ENCODE results near the gene USP46.
A peak's percentile ranks its signal among the peaks of the same experiment; 100 is the strongest.

The USP46 gene, protein sequence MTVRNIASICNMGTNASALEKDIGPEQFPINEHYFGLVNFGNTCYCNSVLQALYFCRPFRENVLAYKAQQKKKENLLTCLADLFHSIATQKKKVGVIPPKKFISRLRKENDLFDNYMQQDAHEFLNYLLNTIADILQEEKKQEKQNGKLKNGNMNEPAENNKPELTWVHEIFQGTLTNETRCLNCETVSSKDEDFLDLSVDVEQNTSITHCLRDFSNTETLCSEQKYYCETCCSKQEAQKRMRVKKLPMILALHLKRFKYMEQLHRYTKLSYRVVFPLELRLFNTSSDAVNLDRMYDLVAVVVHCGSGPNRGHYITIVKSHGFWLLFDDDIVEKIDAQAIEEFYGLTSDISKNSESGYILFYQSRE

DNA sequence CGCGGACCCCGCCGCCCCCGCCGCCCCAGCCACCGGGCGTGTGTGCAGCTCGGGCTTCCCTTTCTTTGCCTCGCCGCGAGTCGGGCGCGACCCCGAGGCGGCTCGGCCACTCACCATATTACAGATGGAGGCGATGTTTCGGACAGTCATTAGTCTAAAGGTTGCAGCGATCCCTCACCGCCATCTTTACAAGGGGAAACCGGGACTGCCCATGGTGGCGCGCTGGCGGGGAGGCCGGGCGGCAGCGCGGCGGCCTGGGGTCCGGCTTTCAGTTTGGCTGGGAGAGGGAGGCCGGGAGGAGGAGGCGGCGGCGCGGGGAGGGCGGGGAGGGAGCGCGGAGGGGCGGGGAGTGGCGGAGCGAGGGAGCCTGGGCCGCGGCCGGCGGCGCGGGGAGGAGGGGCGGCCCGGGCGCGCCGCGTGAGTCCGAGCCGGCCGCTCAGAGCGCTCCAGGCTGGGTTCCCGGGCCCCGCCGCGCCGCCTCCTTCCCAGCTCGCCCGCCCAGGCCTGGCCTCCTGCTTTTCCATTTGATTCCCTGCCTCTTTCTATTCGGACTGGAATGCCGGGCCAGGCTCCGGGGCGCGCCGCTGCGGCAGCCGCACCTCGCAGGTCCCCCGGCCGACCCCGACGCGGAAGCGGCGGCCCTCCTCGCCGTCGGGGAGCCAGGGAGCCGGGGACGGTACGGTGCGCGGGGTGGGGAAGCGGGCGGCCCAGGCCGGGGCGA, at the start of gene USP46:
Gene USP46, minus strand, starts transcription at position 301 of the 721 bp plus-strand sequence. Its CDS starts 151 bp downstream, at position 150.
- DNase-seq (ENCODE audit: low spot score) = peak; percentile 59

DNA sequence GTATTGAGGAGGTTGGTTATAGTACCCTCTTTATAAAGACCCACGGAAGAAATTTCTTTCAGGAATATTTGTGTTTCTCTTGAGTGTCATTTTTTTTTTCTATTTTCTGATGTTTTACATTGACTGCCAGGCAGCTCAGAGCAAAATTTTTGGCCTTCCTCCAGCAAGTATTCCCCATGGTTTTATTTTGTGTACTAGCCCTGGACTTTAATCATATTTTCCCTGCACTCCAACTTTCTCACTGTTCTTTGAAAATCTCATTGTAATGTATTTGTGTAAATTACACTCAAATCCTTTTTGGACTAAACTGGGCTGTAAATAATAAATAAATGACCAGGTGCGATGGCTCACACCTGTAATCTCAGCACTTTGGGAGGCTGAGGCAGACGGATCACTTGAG, 45.6 kb upstream of the USP46 start:
- no peak for DNase-seq (ENCODE audit: low spot score)

DNA sequence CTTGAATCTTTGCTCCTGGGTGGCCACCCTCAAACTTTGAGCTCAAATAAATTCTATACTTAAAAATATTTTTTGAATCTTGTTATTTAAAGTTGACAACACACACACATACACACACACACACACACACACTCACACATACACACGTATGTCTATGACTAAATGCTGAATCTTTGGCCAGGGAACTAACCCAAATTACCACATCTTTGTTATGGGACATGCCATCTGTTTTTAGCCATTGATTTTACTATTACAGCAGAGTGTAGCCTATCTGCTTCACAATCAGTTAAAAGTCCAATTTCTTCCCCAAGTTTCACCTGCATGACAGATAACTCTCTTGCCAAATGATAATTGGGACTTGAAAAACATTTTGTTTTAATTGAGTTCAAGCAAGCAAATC, 45.0 kb upstream of the USP46 start:
- no peak for DNase-seq (ENCODE audit: low spot score)

DNA sequence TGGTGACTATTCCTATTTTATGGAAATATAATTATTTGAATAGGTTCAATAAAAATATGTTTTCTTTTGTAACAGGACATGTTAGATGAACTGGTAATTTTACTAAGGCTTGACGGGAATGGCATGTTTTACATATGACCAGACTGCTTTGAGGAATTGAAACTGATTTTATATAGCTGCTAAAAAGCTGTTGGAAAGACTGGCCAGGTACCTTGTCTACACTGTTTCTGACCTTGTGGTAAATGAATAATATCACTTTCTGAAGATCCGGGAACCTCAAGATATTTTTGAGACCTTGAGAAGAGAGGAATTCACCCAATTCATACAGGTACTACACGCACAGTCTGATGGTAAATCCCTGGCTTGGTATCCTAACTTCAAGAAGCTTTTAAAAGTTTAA, 42.1 kb upstream of the USP46 start:
- DNase-seq (ENCODE audit: low spot score) = no peak

DNA sequence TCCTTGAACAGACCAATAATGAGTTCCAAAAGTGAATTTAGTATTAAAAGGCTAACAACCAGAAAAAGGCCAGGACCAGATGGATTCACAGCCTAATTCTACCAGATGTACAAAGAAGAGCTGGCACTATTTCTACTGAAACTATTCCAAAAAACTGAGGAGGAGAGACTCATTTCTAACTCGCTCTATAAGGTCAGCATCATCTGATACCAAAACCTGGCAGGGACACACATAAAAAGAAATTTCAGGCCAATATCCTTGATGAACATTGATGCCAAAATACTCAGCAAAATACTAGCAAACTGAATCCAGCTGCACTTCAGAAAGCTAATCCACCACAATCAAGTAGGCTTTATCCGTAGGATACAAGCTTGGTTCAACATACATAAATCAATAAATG, 35.8 kb upstream of the USP46 start:
- DNase-seq (ENCODE audit: low spot score) = no peak

DNA sequence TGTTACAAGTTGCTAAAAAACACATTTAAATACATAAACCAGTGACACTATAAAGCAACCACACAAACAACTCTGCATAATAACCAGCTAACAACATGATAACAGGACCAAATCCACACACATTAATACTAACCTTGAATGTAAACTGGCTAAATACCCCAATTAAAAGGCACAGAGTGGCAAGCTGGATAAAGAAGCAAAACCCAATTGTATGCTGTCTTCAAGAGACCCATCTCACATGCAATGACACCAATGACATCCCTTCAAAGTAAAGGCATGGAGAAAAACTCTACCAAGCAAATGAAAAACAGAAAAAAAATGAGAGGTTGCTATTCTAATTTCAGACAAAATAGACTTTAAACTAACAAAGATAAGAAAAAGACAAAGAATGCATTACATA, 34.4 kb upstream of the USP46 start:
- DNase-seq (ENCODE audit: low spot score) = no peak

DNA sequence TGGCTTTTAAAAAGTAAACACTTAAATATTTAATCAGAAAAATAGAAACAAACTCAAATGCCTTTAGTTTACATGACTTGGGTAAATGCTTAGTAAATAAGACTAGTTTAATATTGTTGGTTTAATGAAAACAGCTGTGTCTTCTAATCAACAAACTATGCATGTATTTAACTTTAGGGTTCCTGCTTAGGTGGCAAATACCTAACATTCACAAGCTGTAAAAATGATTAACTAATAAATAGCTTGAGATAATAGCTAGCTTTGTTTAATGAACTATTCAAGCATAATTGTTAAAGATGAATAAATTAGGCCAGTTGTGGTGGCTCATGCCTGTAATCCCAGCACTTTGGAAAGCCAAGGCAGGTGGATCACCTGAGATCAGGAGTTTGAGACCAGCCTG, 30.0 kb upstream of the USP46 start:
- no peak for DNase-seq (ENCODE audit: low spot score)

DNA sequence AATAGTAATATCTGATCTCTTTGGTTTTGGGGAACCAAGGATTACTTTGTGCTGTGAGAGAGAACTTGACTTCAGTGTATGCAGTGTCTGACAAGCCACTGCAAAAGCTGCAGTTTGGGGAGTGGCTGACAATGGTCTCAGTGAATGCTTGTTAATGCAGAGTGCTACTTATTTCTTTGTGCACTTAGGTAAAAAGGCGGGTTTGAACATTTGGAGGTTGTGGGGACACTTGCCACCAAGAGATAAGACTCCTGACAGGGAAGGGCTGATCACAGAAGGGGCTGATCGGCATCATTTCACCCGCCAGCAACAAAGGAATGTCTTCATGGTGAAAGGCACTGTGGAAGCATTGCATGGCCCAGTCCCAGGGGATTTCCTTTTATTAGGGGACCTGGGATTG, 28.6 kb upstream of the USP46 start:
- DNase-seq (ENCODE audit: low spot score) = no peak

DNA sequence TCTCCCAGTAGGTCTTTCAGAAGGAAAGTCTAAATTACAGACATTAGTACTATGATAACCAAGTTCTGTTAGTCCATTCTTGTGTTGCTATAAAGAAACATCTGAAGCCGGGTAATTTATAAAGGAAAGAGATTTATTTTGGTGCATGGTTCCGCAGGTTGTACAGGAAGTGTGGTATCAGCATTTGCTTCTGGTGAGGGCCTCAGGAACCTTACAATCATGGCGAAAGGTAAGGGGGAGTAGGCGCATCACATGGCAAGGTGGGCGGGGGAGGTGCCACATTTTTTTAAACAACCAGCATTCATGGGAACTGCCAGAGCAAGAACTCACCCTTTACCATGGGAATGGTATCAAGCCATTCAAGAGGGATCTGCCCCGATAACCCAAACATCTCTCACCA, 26.2 kb upstream of the USP46 start:
- no peak for DNase-seq (ENCODE audit: low spot score)

DNA sequence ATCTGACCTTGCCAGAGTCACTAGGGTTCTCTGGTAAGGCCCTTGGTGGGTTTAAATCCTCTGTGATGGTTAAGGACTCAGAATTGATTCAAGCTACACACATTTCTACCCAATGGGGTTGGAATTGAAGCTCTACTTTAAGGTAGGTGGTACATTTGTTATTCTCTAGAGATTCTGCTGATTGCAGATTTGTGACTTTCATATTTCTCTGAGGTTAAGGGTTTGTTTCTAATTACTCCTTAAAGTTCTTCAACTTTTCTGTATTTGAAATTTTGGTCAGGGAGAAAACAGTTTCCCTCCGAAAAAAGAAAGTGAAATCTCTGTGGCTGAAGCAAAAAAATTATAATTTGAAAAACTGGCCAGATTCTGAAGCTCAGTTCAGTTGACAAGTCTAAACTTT, 25.8 kb upstream of the USP46 start:
- no peak for DNase-seq (ENCODE audit: low spot score)

DNA sequence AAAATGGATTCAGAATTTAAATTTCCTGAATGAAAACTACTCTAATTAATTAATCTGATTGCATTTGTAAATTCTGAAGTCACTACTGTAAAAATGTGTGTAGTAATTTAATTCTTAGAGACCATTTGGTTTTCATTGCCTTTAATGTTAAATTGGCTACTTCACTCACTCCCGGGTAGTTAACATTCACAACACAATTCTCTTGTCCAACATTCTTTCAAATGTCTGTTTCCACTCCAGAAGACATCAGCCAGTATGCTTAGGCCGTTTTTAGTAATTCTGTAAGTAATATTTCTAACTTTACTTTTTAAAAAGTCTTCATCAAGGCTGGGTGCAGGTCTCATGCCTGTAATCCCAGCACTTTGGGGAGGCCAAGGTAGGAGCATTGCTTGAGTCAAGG, 21.3 kb upstream of the USP46 start:
- DNase-seq (ENCODE audit: low spot score) = no peak

DNA sequence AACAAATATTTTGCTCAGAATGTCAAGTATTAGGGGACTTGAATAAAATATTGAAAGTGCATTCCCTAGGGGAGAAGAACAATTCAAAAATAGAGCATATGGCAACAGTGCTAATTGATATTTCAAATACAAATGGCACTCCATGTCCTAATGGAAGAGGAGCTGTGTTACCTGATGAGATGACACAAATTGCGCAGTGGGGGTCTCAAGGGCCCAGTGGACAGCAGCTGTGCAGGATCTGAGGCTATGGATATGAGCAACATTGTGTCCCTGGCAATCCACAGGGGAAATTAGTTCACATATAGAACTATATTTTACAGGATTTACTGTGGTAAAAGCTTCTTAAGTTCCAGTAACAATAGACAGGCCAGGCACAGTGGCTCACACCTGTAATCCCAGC, 17.4 kb upstream of the USP46 start:
- DNase-seq (ENCODE audit: low spot score) = no peak

DNA sequence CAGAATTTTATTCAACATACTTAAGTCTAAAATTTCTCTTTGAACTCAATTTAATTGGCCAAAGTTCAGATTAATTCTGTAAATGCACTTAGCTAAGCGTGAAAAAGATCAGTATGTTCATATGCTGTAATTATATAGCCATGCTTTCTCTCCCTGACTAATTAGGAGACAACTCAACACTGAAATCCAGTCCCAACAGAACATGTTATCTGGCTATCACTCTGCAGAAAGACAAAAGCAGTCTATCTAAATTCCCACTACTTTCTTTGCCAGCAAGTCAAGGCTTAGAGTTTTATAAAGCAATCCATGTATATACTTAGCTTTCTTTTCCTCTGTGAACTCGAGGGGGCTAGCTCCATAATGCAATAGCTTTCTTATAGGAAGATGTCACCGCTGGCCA, 16.0 kb upstream of the USP46 start:
- no peak for DNase-seq (ENCODE audit: low spot score)

DNA sequence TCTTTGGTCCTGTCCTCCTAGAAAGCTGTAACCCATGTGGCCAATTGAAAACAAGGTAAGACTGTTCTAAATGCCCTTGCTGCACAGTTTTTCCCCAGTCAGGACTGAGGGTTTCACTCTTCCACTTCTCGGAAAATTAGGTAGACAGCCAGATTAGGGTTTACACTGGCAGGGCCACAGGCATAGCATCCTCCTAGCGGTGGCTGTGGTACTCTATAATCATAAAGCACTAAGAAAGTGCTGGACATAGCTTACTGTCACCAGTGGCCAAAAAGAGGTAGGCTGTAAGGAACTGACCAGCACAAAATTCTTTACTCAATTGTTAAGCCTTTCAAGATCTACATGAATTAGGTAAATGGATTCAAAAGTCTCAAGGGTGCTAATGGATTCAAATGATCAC, 11.6 kb upstream of the USP46 start:
- DNase-seq (ENCODE audit: low spot score) = no peak

DNA sequence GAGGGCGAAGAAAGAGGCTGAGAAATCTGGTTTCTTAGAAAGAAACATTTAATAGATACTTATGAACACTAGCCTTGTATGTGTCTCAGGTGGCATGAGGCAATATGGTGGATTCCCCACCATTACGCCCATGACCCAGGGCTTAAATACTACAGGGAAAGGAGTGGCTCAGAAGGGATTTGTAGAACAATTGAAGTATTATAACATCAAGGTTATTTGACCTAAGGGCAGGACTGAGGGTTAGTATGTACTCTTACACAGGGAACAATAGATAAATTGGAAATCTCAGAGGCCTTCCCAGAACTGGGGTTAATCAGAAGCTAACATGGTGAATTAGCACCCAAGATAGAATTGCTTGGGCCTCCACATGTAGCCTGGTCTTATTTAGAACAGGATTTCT, 11.0 kb upstream of the USP46 start:
- DNase-seq (ENCODE audit: low spot score) = no peak

DNA sequence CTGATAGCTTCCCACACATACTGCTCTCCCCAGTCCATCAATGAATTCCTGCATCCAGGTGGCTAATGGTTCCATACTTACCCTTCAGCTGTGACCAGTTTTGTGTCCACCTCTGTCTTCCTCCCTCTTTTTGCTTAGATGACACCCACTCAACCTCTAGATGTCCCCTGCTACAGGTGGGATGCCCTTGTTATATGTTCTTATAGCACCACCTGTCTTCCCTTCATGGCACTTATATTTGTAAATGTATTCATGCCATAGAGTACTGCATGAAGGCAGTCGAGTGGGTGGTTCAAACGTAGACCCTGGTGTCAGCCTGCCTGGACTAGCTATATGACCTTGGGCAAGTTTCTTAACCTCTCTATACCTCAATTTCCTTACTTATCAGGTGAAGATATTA, 6.5 kb upstream of the USP46 start:
- DNase-seq (ENCODE audit: low spot score) = peak; percentile 48

DNA sequence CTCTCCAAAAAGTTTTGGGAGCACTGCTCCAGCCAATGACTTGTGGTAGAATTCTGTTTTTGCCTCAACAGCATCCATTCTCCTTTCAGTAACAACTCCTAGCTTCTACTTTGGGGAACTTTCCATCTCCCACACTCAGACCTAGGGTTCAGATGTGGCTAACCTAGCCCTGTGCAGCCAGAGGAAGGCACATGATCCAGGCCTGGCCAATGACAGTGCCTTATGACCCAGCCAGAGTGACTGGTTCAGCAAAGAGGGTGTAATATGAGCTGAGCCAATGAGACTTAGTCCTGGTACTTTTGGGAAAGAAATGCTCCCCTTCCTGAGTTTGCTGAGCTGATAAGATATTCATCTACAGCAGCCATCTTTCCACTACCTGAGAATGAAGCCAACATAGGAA, 5.4 kb upstream of the USP46 start:
- no peak for DNase-seq (ENCODE audit: low spot score)

DNA sequence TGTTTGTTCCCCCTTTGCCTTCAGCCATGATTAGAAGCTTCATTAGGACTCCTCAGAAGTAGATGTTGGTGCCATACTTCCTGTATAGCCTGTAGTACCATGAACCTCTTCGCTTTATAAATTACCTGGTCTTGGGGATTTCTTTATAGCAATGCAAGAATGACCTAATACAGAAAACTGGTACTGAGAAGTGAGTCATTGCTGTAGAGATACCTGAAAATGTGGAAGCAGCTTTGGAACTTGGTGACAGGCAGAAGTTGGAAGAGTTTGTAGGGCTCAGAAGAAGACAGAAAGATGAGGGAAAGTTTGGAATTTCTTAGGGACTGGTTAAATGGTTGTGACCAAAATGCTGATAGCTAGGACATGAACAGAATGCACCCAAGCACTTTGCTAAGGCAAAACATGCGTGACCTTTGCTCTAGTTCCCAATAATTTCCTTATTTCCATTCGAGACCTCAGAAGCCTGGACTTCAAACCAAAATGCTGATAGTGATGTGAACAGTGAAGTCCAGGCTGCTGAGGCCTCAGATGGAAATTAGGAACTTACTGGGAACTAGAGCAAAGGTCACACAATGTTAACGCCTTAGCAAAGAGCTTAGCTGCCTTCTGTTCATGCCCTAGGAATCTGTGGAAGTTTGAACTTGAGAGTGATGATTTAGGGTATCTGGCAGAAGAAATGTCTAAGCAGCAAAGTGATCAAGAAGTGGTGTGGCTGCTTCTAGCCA, 3.0 kb upstream of the USP46 start:
- DNase-seq (ENCODE audit: low spot score) = no peak

DNA sequence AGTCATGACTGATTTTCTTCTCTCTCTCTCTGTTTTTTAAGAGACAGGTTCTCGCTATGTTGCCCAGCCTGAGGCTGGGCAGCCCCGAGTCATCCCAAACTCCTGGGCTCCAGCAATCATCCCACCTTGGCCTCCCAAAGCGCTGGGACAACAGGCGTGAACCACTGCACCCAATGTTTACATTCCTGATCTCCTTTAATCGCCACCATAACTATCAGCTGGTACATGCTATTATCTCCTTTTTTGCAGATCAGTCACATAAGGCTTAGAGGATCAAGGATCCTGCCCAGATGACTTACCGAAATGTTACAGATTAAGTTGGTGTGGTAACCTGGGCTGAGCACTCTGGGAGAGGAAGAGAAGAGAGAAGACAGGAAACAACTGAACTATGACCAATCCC, 1.5 kb upstream of the USP46 start:
- no peak for DNase-seq (ENCODE audit: low spot score)

DNA sequence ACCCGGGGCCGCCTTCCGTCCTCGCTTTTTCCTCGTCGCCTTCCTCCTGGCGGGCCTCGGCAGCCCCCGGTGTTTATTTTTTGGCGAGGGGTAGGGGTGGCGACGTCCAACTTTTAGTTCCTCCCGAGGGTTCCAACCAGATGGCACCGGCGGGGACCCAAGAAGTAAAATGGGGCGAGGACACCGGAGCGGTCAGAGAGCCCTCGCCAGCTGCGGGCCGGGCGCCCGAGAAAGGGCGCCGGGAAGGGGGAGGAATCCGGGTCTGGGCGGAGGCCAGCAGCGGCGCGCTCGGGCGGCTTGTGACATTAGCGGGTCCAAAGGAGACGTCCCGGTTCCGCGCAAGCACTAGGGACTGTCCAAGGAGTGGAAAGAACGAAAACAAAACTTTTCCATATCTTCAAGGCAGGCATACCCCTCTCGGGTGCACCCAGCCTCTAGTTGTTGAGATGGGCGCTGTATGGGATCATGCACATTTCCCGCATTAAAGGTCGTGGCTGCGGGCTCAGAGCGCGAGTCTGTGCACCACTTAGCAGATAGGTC, 691 bp upstream of the USP46 start:
- DNase-seq (ENCODE audit: low spot score) = peak; percentile 17

DNA sequence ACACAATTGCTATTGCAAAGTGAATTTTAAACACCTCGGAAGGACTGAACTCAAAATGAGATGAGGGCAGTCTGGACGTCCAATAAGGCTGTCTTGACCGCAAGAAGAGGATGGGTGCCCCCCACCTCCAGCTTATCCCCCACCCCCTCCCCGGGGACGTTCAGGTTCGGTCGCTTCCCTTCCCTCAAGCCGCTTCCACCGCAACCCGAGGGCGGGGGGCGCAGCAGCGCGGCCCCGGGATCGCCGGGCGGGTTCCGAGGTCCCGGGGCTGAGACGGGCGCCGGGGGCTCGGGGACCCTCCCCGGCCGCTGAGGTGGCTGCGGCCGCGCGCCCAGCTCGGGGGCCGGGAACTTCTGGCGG, 480 bp downstream of the USP46 start:
- no peak for DNase-seq (ENCODE audit: low spot score)

DNA sequence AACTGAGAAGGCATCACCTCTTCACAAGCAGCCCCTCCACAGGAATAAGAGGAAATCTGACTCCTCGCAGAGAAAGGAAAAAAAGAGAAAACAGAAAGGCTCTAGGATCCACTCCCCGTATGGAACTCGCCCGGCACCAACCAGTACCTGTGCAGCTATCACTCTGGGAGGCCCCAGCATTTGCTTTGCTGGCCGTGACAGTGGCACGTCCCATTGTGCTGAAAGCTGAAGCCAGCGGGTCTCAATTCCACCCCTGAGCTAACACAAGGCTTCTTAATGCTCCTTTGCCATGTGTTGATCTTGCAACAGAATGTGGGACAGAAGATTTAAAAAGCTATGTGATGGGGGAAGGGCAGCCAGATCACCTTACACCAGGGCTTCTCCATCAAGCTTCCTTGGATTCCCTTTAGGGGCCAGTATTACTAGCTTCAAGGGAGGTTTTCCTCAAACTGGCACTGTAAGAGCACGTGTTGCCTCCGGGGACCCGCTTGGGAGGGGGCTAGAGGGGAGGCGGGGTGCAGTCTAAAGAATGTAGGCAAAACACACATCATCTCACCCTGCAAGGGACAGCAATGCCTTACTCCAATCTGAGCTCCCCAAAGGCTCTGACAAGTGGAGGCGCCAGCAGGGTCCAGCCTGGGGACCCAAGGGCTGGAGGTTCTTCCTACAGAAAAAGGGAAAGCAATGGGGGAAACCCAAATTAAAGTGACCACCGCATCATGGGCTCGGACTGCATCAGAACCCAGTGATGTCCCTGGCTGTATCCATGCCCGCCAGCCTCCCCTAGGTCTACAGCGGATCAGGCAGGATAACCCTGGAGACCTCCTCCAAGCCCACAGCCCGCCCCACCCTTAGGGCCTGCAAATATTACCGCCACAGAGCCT, 1.2 kb downstream of the USP46 start:
- no peak for DNase-seq (ENCODE audit: low spot score)
